HepG2 (cell line): ENCODE measurements around the gene NCS1. TPM values are rescaled to one million over a fixed set of nuclear protein-coding genes. Genes with fewer than 3 reads are reported as not detected.

Source experiments
- ATAC-seq: fragments of 200-7000 bp; cut with Tn5 transposase; 3 replicates; pipeline ENCODE4 v1.9.1; 2020; ENCODE audit warnings: mild to moderate bottlenecking, moderate library complexity
- BruUV-seq: library from RNA; stranded (reverse); fragments of 400-500 nt; replicated peaks from 2 replicates; lab custom pipeline; 2021; lab: Mats Ljungman, UMichigan
- CTCF ChIA-PET: fragments of 300-600 bp; formaldehyde crosslinking; extraction: SDS; loops from one replicate; lab custom pipeline; 2021; ENCODE audit warnings: low total read pairs, inconsistent platforms, low intra/inter-chr PET ratio; lab: Yijun Ruan, JAX
- POLR2A ChIA-PET: fragments of 350-600 bp; sonication (Branson Sonifier 250); formaldehyde crosslinking; loops from one replicate; lab custom pipeline; 2020; ENCODE audit warnings: antibody characterized with exemption, inconsistent platforms; lab: Yijun Ruan, JAX
- DNase-seq: peaks from one replicate; pipeline ENCODE4 v3.0.0-alpha.2; 2015; ENCODE audit warnings: low spot score
- FAIRE-seq: peaks from 3 replicates; lab custom pipeline; 2011; peaks lifted over from hg19 to GRCh38; lab: Jason Lieb, UNC
- H2AFZ ChIP-seq: one replicate; pipeline ENCODE4 v1.6.1; 2011; ENCODE audit warnings: low read length, inconsistent platforms
- H3K27ac ChIP-seq: fragments of 300-600 bp; 3 replicates; pipeline ENCODE4 v1.8.0; 2011; ENCODE audit warnings: mixed run types, mild to moderate bottlenecking, mixed read lengths, low read length, inconsistent platforms; ENCODE audit not compliant: insufficient read depth; ENCODE audit errors: extremely low read length
- H3K27me3 ChIP-seq, 2 experiments: fragments of 200-600 bp in 1 of 2; 2 replicates in 1 of 2; 3 replicates in 1 of 2; pipeline versions ENCODE4 v1.6.0 to v1.8.0; 2011; ENCODE audit warnings: low read length in 2 of 2, mild to moderate bottlenecking in 2 of 2, moderate library complexity in 2 of 2, inconsistent platforms in 1 of 2; ENCODE audit not compliant: insufficient read depth in 2 of 2, control insufficient read depth in 1 of 2
- H3K36me3 ChIP-seq, 2 experiments: fragments of 200-600 bp in 1 of 2; replicated peaks in 1 of 2; 2 replicates in 1 of 2; 3 replicates in 1 of 2; pipeline versions ENCODE4 v1.5.1 to v1.8.0; 2011; ENCODE audit warnings: low read length in 2 of 2, inconsistent platforms in 1 of 2; ENCODE audit not compliant: insufficient read depth in 2 of 2, control insufficient read depth in 1 of 2
- H3K4me1 ChIP-seq: 2 replicates; pipeline ENCODE4 v1.5.1; 2012; ENCODE audit warnings: low read length, inconsistent platforms; ENCODE audit not compliant: insufficient read depth
- H3K4me2 ChIP-seq: 2 replicates; pipeline ENCODE4 v1.6.0; 2011; ENCODE audit warnings: low read depth, low read length, inconsistent platforms
- H3K4me3 ChIP-seq, 3 experiments: fragments of 200-600 bp in 1 of 3; sonication (generic), shearing (Covaris generic) in 1 of 3; replicated peaks in 1 of 3; 2 replicates each; pipeline ENCODE4 v1.5.1; 2011 to 2016; ENCODE audit warnings: low read length in 3 of 3, inconsistent platforms in 2 of 3, low read depth in 2 of 3, mild to moderate bottlenecking in 2 of 3, control low read depth in 1 of 3, mixed read lengths in 1 of 3; ENCODE audit not compliant: insufficient read depth in 1 of 3
- H3K79me2 ChIP-seq: one replicate; pipeline ENCODE4 v1.6.1; 2011; ENCODE audit warnings: low read length, inconsistent platforms; ENCODE audit not compliant: insufficient read depth
- H3K9ac ChIP-seq: 2 replicates; pipeline ENCODE4 v1.6.0; 2011; ENCODE audit warnings: mild to moderate bottlenecking, low read depth, low read length, inconsistent platforms; ENCODE audit not compliant: insufficient read depth
- H3K9me3 ChIP-seq: 2 replicates; pipeline ENCODE4 v1.5.1; 2012; ENCODE audit warnings: mild to moderate bottlenecking, low read length
- H4K20me1 ChIP-seq: 2 replicates; pipeline ENCODE4 v1.6.0; 2011; ENCODE audit warnings: inconsistent platforms, mild to moderate bottlenecking, low read length, moderate library complexity; ENCODE audit not compliant: insufficient read depth
- HMGXB3 ChIP-seq: sonication (generic); formaldehyde crosslinking; IDR thresholded peaks from 2 replicates; pipeline ENCODE4 v1.4.0; 2020; ENCODE audit warnings: missing genetic modification reagents, borderline replicate concordance
- HNF4A ChIP-seq: sonication (generic); formaldehyde crosslinking; IDR thresholded peaks from 2 replicates; pipeline ENCODE4 v1.4.0; 2020; ENCODE audit warnings: missing genetic modification reagents
- HOXA5 ChIP-seq: sonication (generic); formaldehyde crosslinking; IDR thresholded peaks from 2 replicates; pipeline ENCODE4 v1.4.0; 2020; ENCODE audit warnings: missing genetic modification reagents
- RARG ChIP-seq: sonication (generic); formaldehyde crosslinking; IDR thresholded peaks from 2 replicates; pipeline ENCODE4 v1.4.0; 2020; ENCODE audit warnings: low read depth, mild to moderate bottlenecking, missing genetic modification reagents
- SAFB2 ChIP-seq: sonication (generic); formaldehyde crosslinking; IDR thresholded peaks from 2 replicates; pipeline ENCODE4 v1.5.1; 2020; ENCODE audit warnings: missing genetic modification reagents, low read depth, mild to moderate bottlenecking, borderline replicate concordance
- YEATS2 ChIP-seq: sonication (generic); formaldehyde crosslinking; IDR thresholded peaks from 2 replicates; pipeline ENCODE4 v1.4.0; 2020; ENCODE audit warnings: missing genetic modification reagents, borderline replicate concordance
- ZNF326 ChIP-seq: sonication (generic); formaldehyde crosslinking; IDR thresholded peaks from 2 replicates; pipeline ENCODE4 v1.4.0; 2020; ENCODE audit warnings: missing genetic modification reagents, borderline replicate concordance
- ZNF350 ChIP-seq: sonication (generic); formaldehyde crosslinking; IDR thresholded peaks from 2 replicates; pipeline ENCODE4 v1.4.0; 2020; ENCODE audit warnings: mild to moderate bottlenecking, low read depth, missing genetic modification reagents, borderline replicate concordance
- ZNF354B ChIP-seq: sonication (generic); formaldehyde crosslinking; IDR thresholded peaks from 2 replicates; pipeline ENCODE4 v1.8.0; 2022; ENCODE audit warnings: mild to moderate bottlenecking, missing genetic modification reagents
- ZNF672 ChIP-seq: sonication (generic); formaldehyde crosslinking; IDR thresholded peaks from 2 replicates; pipeline ENCODE4 v1.8.1; 2022; ENCODE audit warnings: missing genetic modification reagents
- ZNF883 ChIP-seq: sonication (generic); formaldehyde crosslinking; IDR thresholded peaks from 2 replicates; pipeline ENCODE4 v1.5.1; 2020; ENCODE audit warnings: mild to moderate bottlenecking, missing genetic modification reagents; ENCODE audit errors: not compliant biosample characterization
- ZSCAN9 ChIP-seq: IDR thresholded peaks from 2 replicates; pipeline ENCODE4 v1.6.1; 2016; ENCODE audit warnings: borderline replicate concordance
- WGBS: methylation state at CpG from one replicate; pipeline ENCODE4 v1.1.6; 2017; ENCODE audit warnings: low lambda C conversion rate; 5-methylcytosine and 5-hydroxymethylcytosine counted together
- in situ Hi-C: cut with HindIII; loops from 2 replicates; pipeline ENCODE4 v1.10.0; 2017; ENCODE audit warnings: low pct_unique_long_range_greater_than_20kb; ENCODE audit not compliant: extremely low pct_ligation_motif_present
- intact Hi-C: fragments of 100-400 bp; cut with micrococcal nuclease; formaldehyde crosslinking; loops from one replicate; pipeline ENCODE4 v1.10.0; 2022; ENCODE audit not compliant: unreplicated experiment
- polyA plus RNA-seq, 8 experiments: library from polyadenylated mRNA; depleted of rRNA in 3 of 8; stranded (reverse) in 7 of 8; unstranded in 1 of 8; fragments of >200 nt; fragmentation: Illumina TruSeq in 4 of 8; extraction: Trizol in 4 of 8; gene quantifications; 2 replicates each; pipeline versions ENCODE4 v1.2.1 to v1.2.3, GENCODE V29; 2011 to 2016; ENCODE audit warnings: low read depth in 4 of 8, missing spikeins in 1 of 8, mixed read lengths in 1 of 8; ENCODE audit not compliant: insufficient read depth in 1 of 8
- total RNA-seq, 5 experiments: library from RNA; depleted of rRNA; stranded (reverse); fragments of >200 nt; fragmentation: Illumina TruSeq; extraction: Trizol; gene quantifications; 2 replicates each; pipeline ENCODE4 v1.2.3, GENCODE V29; 2016; ENCODE audit warnings: low read depth in 1 of 5

NCS1 gene
- total and polyA plus RNA-seq, 2 of the 13 experiments (the other 11 are each of a cell fraction or from before 2014, with no cell fraction given): 4.7 to 6.1 TPM

- TF ChIP-seq HNF4A (CRISPR knock-in tag) (no peak), ZSCAN9 (CRISPR knock-in tag) (no peak)
These were observed 49.7 kb upstream of the NCS1 start (continued) for GRCh38 chr9:130122456-130122855.

- Histone ChIP-seq H2AFZ (no peak overlapping the region), H3K9ac (no peak overlapping the region), H3K36me3 (peaks cover 9 to 44% of the 10 kb centered on the region in 2 experiments; a peak in 4 of 5 replicates), H3K4me2 (no peak overlapping the region), H3K27me3 (no peaks in the 10 kb centered on the region), H4K20me1 (no peaks in the 10 kb centered on the region), H3K79me2 (no peaks in the 10 kb centered on the region), H3K4me1 (no peaks in the 10 kb centered on the region), H3K27ac (no peak overlapping the region), H3K9me3 (no peaks in the 10 kb centered on the region), H3K4me3 (no peak overlapping the region)
- ATAC-seq (no peak), FAIRE-seq (no peak), DNase-seq (no peak)
- in situ Hi-C loops: no loop called here
- BruUV-seq: no TSS peak
- CTCF ChIA-PET: no interaction called here
- intact Hi-C loops: no loop called here
- POLR2A ChIA-PET: no interaction called here
- WGBS: 97% methylated on average over 5 of the region's 7 CpGs
- TF ChIP-seq RARG: no peak
- no peak for TF ChIP-seq ZNF672 (CRISPR knock-in tag)
- no peak for TF ChIP-seq ZNF326 (CRISPR knock-in tag)
- TF ChIP-seq YEATS2: no peak
- no peak for TF ChIP-seq HMGXB3
- TF ChIP-seq ZNF883 (CRISPR knock-in tag): no peak
- TF ChIP-seq SAFB2 (CRISPR knock-in tag): no peak
- no peak for TF ChIP-seq HOXA5
- no peak for TF ChIP-seq ZNF350
- TF ChIP-seq ZNF354B: no peak
These were observed 47.9 kb upstream of the NCS1 start for GRCh38 chr9:130124085-130124860.
